HEK293T (cell line): Measurements from ENCODE around the gene TANK.

Source experiments
- CTCF ChIA-PET: fragments of 350-600 bp; formaldehyde crosslinking; extraction: SDS; loops from one replicate; lab custom pipeline; 2021; ENCODE audit warnings: antibody characterized with exemption, inconsistent platforms; lab: Yijun Ruan, JAX
- POLR2A ChIA-PET: fragments of 350-600 bp; formaldehyde crosslinking; extraction: SDS; loops from one replicate; lab custom pipeline; 2020; ENCODE audit warnings: antibody characterized with exemption, inconsistent platforms; lab: Yijun Ruan, JAX
- DNase-seq: peaks from one replicate; pipeline ENCODE4 v3.0.0; 2012; ENCODE audit warnings: mixed read lengths; ENCODE audit errors: extremely low spot score
- ARNT ChIP-seq: fragments of 450-650 bp; IDR thresholded peaks from 2 replicates; pipeline ENCODE4 v1.6.1; 2017; ENCODE audit warnings: mild to moderate bottlenecking
- BHLHE40 ChIP-seq: fragments of 450-650 bp; IDR thresholded peaks from 2 replicates; pipeline ENCODE4 v1.6.1; 2016; ENCODE audit warnings: mild to moderate bottlenecking, moderate library complexity, borderline replicate concordance
- CTBP1 ChIP-seq: fragments of 450-650 bp; IDR thresholded peaks from 2 replicates; pipeline ENCODE4 v1.6.1; 2016; ENCODE audit warnings: borderline replicate concordance
- ELF4 ChIP-seq: fragments of 450-650 bp; IDR thresholded peaks from 2 replicates; pipeline ENCODE4 v1.6.1; 2017; ENCODE audit warnings: antibody characterized with exemption
- FOXA1 ChIP-seq: fragments of 450-650 bp; IDR thresholded peaks from 2 replicates; pipeline ENCODE4 v1.6.1; 2016; ENCODE audit warnings: mild to moderate bottlenecking
- FOXK2 ChIP-seq: fragments of 450-650 bp; IDR thresholded peaks from 2 replicates; pipeline ENCODE4 v1.6.1; 2016; ENCODE audit warnings: mild to moderate bottlenecking
- FOXM1 ChIP-seq: fragments of 450-650 bp; IDR thresholded peaks from 2 replicates; pipeline ENCODE4 v1.6.1; 2017; ENCODE audit warnings: mild to moderate bottlenecking, borderline replicate concordance
- HDGF ChIP-seq: fragments of 450-650 bp; IDR thresholded peaks from 2 replicates; pipeline ENCODE4 v1.6.1; 2017; ENCODE audit warnings: antibody characterized with exemption, borderline replicate concordance
- L3MBTL2 ChIP-seq: fragments of 450-650 bp; conservative IDR thresholded peaks from 2 replicates; pipeline ENCODE4 v1.6.1; 2016; ENCODE audit warnings: mild to moderate bottlenecking
- LEF1 ChIP-seq: fragments of 450-650 bp; IDR thresholded peaks from 2 replicates; pipeline ENCODE4 v1.6.1; 2017; ENCODE audit warnings: mild to moderate bottlenecking, borderline replicate concordance
- NFRKB ChIP-seq: fragments of 450-650 bp; IDR thresholded peaks from 2 replicates; pipeline ENCODE4 v1.6.1; 2016; ENCODE audit warnings: mild to moderate bottlenecking, moderate library complexity
- PKNOX1 ChIP-seq: fragments of 450-650 bp; IDR thresholded peaks from 2 replicates; pipeline ENCODE4 v1.6.1; 2016
- SP1 ChIP-seq: fragments of 450-650 bp; IDR thresholded peaks from 2 replicates; pipeline ENCODE4 v1.6.1; 2017
- SUZ12 ChIP-seq: fragments of 450-650 bp; IDR thresholded peaks from 2 replicates; pipeline ENCODE4 v1.6.1; 2016; ENCODE audit warnings: mild to moderate bottlenecking
- TARDBP ChIP-seq: fragments of 450-650 bp; IDR thresholded peaks from 2 replicates; pipeline ENCODE4 v1.6.1; 2016
- ZNF384 ChIP-seq: fragments of 450-650 bp; IDR thresholded peaks from 2 replicates; pipeline ENCODE4 v1.6.1; 2016

TANK gene

DNA sequence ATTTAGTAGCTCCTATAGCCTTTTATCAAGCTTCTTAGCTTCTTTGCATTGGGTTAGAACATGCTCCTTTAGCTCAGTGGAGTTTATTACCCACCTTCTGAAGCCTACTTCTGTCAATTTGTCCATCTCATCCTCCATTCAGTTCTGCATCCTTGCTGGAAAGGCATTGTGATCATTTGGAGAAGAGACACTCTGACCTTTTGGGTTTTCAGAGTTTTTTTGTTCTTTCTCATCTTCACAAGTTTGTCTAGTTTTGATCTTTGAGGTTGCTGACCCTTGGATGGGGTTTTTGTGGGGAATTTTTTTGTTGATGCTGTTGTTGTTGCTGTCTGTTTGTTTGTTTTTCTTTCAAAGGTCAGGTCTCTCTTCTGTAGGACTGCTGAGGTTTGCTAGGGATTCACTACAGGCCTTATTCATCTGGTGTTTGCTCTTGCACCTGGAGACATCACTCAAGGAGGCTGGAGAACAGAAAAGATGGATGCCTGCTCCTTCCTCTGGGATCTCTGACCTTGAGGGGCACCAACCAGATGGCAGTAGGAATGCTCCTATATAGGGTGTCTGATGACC is 13.9 kb upstream of the TANK start:
- ChIA-PET POLR2A (no interaction called here), CTCF (no interaction called here)
- DNase-seq: no peak
- TF ChIP-seq ELF4 (no peak), TARDBP (no peak), CTBP1 (no peak), ZNF384 (no peak), NFRKB (no peak), FOXM1 (no peak), FOXA1 (no peak), SUZ12 (no peak), SP1 (no peak), BHLHE40 (no peak), PKNOX1 (no peak), L3MBTL2 (no peak), FOXK2 (no peak)

DNA sequence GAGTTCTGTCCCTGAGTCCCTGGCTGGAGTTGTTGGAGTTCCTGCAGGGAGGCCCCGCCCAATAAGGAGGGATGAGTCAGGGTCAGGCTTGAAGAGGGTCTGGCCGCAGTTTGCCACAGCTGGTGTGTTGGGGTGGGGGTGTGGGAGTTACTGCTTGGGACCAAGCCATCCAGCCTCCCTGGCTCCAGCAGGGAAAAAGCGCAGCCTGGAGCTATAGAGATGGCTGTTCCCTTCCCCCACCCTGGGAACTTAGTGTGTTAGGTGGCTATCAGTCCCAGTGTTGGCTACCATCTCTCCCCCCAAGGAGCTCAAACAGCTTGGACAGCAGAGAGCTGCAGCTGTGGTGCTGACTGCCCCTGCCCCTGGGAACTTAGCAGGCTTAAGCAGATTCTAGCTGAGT is 13.2 kb upstream of the TANK start:
- CTCF ChIA-PET: no interaction called here
- DNase-seq: no peak
- POLR2A ChIA-PET: no interaction called here
- no peak for TF ChIP-seq L3MBTL2
- TF ChIP-seq SP1: no peak
- no peak for TF ChIP-seq ARNT
- no peak for TF ChIP-seq NFRKB
- TF ChIP-seq ELF4: no peak
- TF ChIP-seq SUZ12: no peak
- TF ChIP-seq BHLHE40: no peak
- no peak for TF ChIP-seq FOXM1
- TF ChIP-seq LEF1: no peak
- no peak for TF ChIP-seq TARDBP
- TF ChIP-seq FOXA1: no peak
- TF ChIP-seq PKNOX1: no peak
- TF ChIP-seq ZNF384: no peak

DNA sequence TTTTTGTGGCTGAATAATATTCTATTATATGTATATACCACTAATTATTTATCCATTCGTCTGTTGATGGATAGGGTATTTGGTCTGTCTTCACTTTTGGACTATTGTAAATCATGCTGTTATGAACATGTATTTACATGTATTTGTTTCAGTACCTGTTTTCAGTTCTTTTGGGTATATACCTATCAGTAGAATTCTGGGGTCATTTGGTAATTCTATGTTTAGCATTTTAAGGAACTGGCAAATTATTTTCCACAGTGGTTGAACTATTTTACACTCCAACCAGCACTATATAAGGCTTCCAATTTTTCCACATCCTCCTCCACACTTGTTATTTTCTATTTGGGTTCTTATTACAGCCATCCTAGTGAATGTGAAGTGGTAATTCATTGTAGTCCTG is 12.4 kb upstream of the TANK start:
- TF ChIP-seq BHLHE40 (no peak), ZNF384 (no peak), ARNT (no peak), FOXM1 (no peak), LEF1 (no peak), SP1 (no peak), FOXA1 (no peak), SUZ12 (no peak), TARDBP (no peak), PKNOX1 (no peak), CTBP1 (no peak), NFRKB (no peak), L3MBTL2 (no peak)
- ChIA-PET POLR2A (no interaction called here), CTCF (no interaction called here)
- DNase-seq: no peak

- CTCF ChIA-PET: no interaction called here
- TF ChIP-seq FOXM1 (no peak), HDGF (no peak), PKNOX1 (no peak), FOXK2 (no peak), ZNF384 (no peak), FOXA1 (no peak), BHLHE40 (no peak), SP1 (no peak), SUZ12 (no peak), ELF4 (no peak), LEF1 (no peak), ARNT (no peak), L3MBTL2 (no peak), TARDBP (no peak), CTBP1 (no peak), NFRKB (no peak)
- POLR2A ChIA-PET: no interaction called here
- no peak for DNase-seq
These were observed 9.5 kb upstream of the TANK start for GRCh38 chr2:161150704-161151103.

DNA sequence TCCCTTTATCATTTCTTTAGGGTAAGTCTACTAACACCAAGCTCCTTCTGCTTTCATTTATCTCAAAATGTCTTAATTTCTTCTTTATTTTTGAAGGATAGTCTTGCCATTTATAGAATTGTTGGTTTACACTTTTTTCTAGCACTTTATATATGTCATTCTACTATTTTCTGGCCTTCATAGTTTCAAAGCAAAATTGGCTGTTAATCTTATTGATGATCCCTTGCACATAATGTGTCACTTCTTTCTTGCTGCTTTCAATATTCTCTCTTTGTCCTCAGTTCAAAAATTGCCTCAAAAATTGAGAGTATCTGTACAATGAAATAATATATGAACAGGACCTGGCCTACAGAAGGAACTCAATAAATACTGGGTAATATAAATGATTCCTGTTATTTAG is 7.9 kb upstream of the TANK start:
- CTCF ChIA-PET: no interaction called here
- POLR2A ChIA-PET: no interaction called here
- no peak for DNase-seq
- TF ChIP-seq HDGF (no peak), PKNOX1 (no peak), FOXM1 (no peak), BHLHE40 (no peak), NFRKB (no peak), LEF1 (no peak), ARNT (no peak), FOXK2 (no peak), FOXA1 (no peak), SP1 (no peak), ELF4 (no peak), ZNF384 (no peak), TARDBP (no peak), SUZ12 (no peak), L3MBTL2 (no peak), CTBP1 (no peak)
